ENCODE data around the gene SPATA13.

The SPATA13 gene

GRCh38 chr13:24168392-24168750 is 7.9 kb downstream of the SPATA13 start:
- DNase-seq: no peak

- DNase-seq: no peak
These were observed 8.5 kb downstream of the SPATA13 start for GRCh38 chr13:24168979-24169378.

- no peak for DNase-seq
These were observed 11.6 kb downstream of the SPATA13 start for GRCh38 chr13:24172071-24172470.

- DNase-seq: no peak
These were observed 13.3 kb downstream of the SPATA13 start for GRCh38 chr13:24173795-24174194.

GRCh38 chr13:24175847-24176246 is 15.3 kb downstream of the SPATA13 start:
- no peak for DNase-seq

GRCh38 chr13:24176351-24177101 is 16.0 kb downstream of the SPATA13 start:
- no peak for DNase-seq

- no peak for DNase-seq
These were observed 18.4 kb downstream of the SPATA13 start for GRCh38 chr13:24178847-24179485.

GRCh38 chr13:24179486-24179850 is 18.9 kb downstream of the SPATA13 start:
- no peak for DNase-seq

GRCh38 chr13:24180750-24181377 is 20.3 kb downstream of the SPATA13 start:
- DNase-seq: no peak

- no peak for DNase-seq
These were observed 21.6 kb downstream of the SPATA13 start for GRCh38 chr13:24181991-24182702.

- DNase-seq: no peak
These were observed 22.2 kb downstream of the SPATA13 start for GRCh38 chr13:24182703-24183081.

- no peak for DNase-seq
These were observed 23.2 kb downstream of the SPATA13 start for GRCh38 chr13:24183741-24184182.

- no peak for DNase-seq
These were observed 23.8 kb downstream of the SPATA13 start for GRCh38 chr13:24184265-24184841.

- no peak for DNase-seq
These were observed 24.4 kb downstream of the SPATA13 start for GRCh38 chr13:24184882-24185281.

- no peak for DNase-seq
These were observed 25.2 kb downstream of the SPATA13 start for GRCh38 chr13:24185591-24186232.

GRCh38 chr13:24187185-24187584 is 26.7 kb downstream of the SPATA13 start:
- no peak for DNase-seq

- no peak for DNase-seq
These were observed 31.7 kb downstream of the SPATA13 start for GRCh38 chr13:24192057-24192810.

- no peak for DNase-seq
These were observed 32.3 kb downstream of the SPATA13 start for GRCh38 chr13:24192811-24193162.

- DNase-seq: no peak
These were observed 33.9 kb downstream of the SPATA13 start for GRCh38 chr13:24194447-24194846.

- DNase-seq: no peak
These were observed 35.1 kb downstream of the SPATA13 start for GRCh38 chr13:24195626-24196025.

- no peak for DNase-seq
These were observed 36.2 kb downstream of the SPATA13 start for GRCh38 chr13:24196593-24197197.

Measured in T-helper 9 cell (primary cell).